A673 (cell line): ENCODE measurements around the gene UHRF2. TPM values are rescaled to one million over a fixed set of nuclear protein-coding genes. Genes with fewer than 3 reads are reported as not detected.

ENCODE experiments used
- BruUV-seq: library from RNA; stranded (reverse); fragments of 400-500 nt; replicated peaks from 2 replicates; lab custom pipeline; 2021; lab: Mats Ljungman, UMichigan
- CTCF ChIA-PET: fragments of 300-600 bp; sonication (Branson Sonifier 250); formaldehyde crosslinking; loops from one replicate; lab custom pipeline; 2022; ENCODE audit warnings: antibody characterized with exemption; lab: Charles Lee
- POLR2A ChIA-PET: fragments of 300-600 bp; sonication (Branson Sonifier 250); formaldehyde crosslinking; loops from one replicate; lab custom pipeline; 2022; ENCODE audit warnings: antibody characterized with exemption; ENCODE audit not compliant: low non-redundant PET; lab: Charles Lee
- DNase-seq: peaks from one replicate; pipeline ENCODE4 v3.0.0-alpha.2; 2015; ENCODE audit warnings: low spot score
- H3K27ac ChIP-seq: fragments of 200-600 bp; sonication (generic); 2 replicates; pipeline ENCODE4 v1.5.1; 2016; ENCODE audit warnings: mixed run types, low read depth, mild to moderate bottlenecking, mixed read lengths, antibody characterized with exemption, low read length; ENCODE audit not compliant: poor library complexity, severe bottlenecking
- H3K27me3 ChIP-seq: fragments of 200-600 bp; sonication (generic); replicated peaks from 2 replicates; pipeline ENCODE4 v1.6.1; 2017; ENCODE audit warnings: mixed run types, low read depth, mild to moderate bottlenecking, mixed read lengths, antibody characterized with exemption, low read length; ENCODE audit not compliant: insufficient read depth, poor library complexity
- H3K36me3 ChIP-seq: fragments of 200-600 bp; sonication (generic); 2 replicates; pipeline ENCODE4 v1.6.1; 2016; ENCODE audit warnings: mixed run types, mild to moderate bottlenecking, mixed read lengths, antibody characterized with exemption, low read length; ENCODE audit not compliant: insufficient read depth, poor library complexity, severe bottlenecking
- H3K4me1 ChIP-seq: fragments of 200-600 bp; sonication (generic); 2 replicates; pipeline ENCODE4 v1.6.1; 2017; ENCODE audit warnings: mixed run types, mild to moderate bottlenecking, mixed read lengths, antibody characterized with exemption, low read length; ENCODE audit not compliant: insufficient read depth, poor library complexity, severe bottlenecking
- H3K4me3 ChIP-seq: fragments of 200-600 bp; sonication (generic); 2 replicates; pipeline ENCODE4 v1.5.1; 2016; ENCODE audit warnings: low read depth, mixed run types, mild to moderate bottlenecking, mixed read lengths, low read length; ENCODE audit not compliant: poor library complexity, severe bottlenecking
- H3K9me3 ChIP-seq: fragments of 200-600 bp; sonication (generic); 2 replicates; pipeline ENCODE4 v1.6.1; 2016; ENCODE audit warnings: mixed run types, low read depth, mild to moderate bottlenecking, mixed read lengths, antibody characterized with exemption, low read length; ENCODE audit not compliant: poor library complexity, severe bottlenecking
- CTCF ChIP-seq: fragments of 300-800, 200-600 bp; sonication (generic); conservative IDR thresholded peaks from 2 replicates; pipeline ENCODE4 v1.5.1; 2017; ENCODE audit warnings: low read depth, mild to moderate bottlenecking, antibody characterized with exemption, low read length, moderate library complexity, mixed read lengths
- EZH2 ChIP-seq: fragments of 200-600 bp; sonication (generic); IDR thresholded peaks from 2 replicates; pipeline ENCODE4 v1.6.1; 2017; ENCODE audit warnings: borderline replicate concordance, low read depth, mild to moderate bottlenecking, mixed read lengths, antibody characterized with exemption, low read length; ENCODE audit not compliant: poor library complexity, severe bottlenecking
- intact Hi-C: fragments of 100-400 bp; cut with micrococcal nuclease; formaldehyde crosslinking; loops from one replicate; pipeline ENCODE4 v1.10.0; 2022; ENCODE audit not compliant: unreplicated experiment
- total RNA-seq: library from RNA; stranded (reverse); gene quantifications from 2 replicates; pipeline ENCODE4 v1.2.3, GENCODE V29; 2021

UHRF2 gene
- total RNA-seq, 1 experiment from 2014 or later, result 53.0 TPM

GRCh38 chr9:6424940-6425339, 11.9 kb downstream of the UHRF2 start:
- CTCF ChIA-PET, result no interaction called here
- TF ChIP-seq CTCF (no peak), EZH2 (no peak)

GRCh38 chr9:6426117-6426516, 13.1 kb downstream of the UHRF2 start:
- Histone ChIP-seq H3K4me3 (no peak overlapping the region), H3K4me1 (peaks cover 13% of the 10 kb centered on the region), H3K27ac (no peak overlapping the region), H3K36me3 (no peaks in the 10 kb centered on the region), H3K27me3 (no peaks in the 10 kb centered on the region), H3K9me3 (no peaks in the 10 kb centered on the region)
- intact Hi-C loops, result no loop called here
- CTCF ChIA-PET, result no interaction called here
- DNase-seq, result no peak
- POLR2A ChIA-PET, result no interaction called here
- TF ChIP-seq CTCF (no peak), EZH2 (no peak)
- BruUV-seq, result no TSS peak

More at GRCh38 chr9:6424940-6425339, 11.9 kb downstream of the UHRF2 start:
- H3K4me3 ChIP-seq, result no peak overlapping the region
- no peaks in the 10 kb centered on the region for H3K9me3 ChIP-seq
- H3K27ac ChIP-seq, result no peak overlapping the region
- intact Hi-C loops, result no loop called here
- H3K36me3 ChIP-seq, result no peaks in the 10 kb centered on the region
- no TSS peak for BruUV-seq
- DNase-seq, result no peak
- POLR2A ChIA-PET, result no interaction called here
- H3K27me3 ChIP-seq, result no peaks in the 10 kb centered on the region
- peaks cover 9% of the 10 kb centered on the region for H3K4me1 ChIP-seq

- H3K27me3 ChIP-seq, result no peaks in the 10 kb centered on the region
- CTCF ChIA-PET, result no interaction called here
- H3K36me3 ChIP-seq, result no peaks in the 10 kb centered on the region
- no peak overlapping the region for H3K27ac ChIP-seq
- BruUV-seq, result no TSS peak
- TF ChIP-seq EZH2 (no peak), CTCF (no peak)
- no peaks in the 10 kb centered on the region for H3K9me3 ChIP-seq
- intact Hi-C loops, result no loop called here
- H3K4me1 ChIP-seq, result peaks cover 16% of the 10 kb centered on the region
- no peak overlapping the region for H3K4me3 ChIP-seq
- POLR2A ChIA-PET, result interaction anchor here (0.8 kb wide), 1 partner anchor 10 kb away, joined by 7 read pairs; no protein-coding TSS in a partner anchor
- no peak for DNase-seq
Measured at GRCh38 chr9:6428940-6429889, 16.2 kb downstream of the UHRF2 start.
